Left renal cortex interstitium (tissue), 4 donors: ENCODE results near the gene HTR1E. TPM values are rescaled to one million over a fixed set of nuclear protein-coding genes. Genes with fewer than 3 reads are reported as not detected.

Experiments used
- polyA plus RNA-seq, 4 donors: library from polyadenylated mRNA; unstranded; fragments of 120-200 nt; gene quantifications; one replicate each; pipeline ENCODE4 v1.2.1, GENCODE V29; 2013; ENCODE audit not compliant: insufficient read length in 4 of 4

The HTR1E gene
- polyA plus RNA-seq, 4 donors: 0.51 to 0.96 (median 0.66) TPM

Other genes with a start within 250 kb of the HTR1E start
- gene CGA, start 157.6 kb downstream of the HTR1E start, polyA plus RNA-seq: 1 to 10 TPM in 1 of 4 donors, under 1 TPM in 2, not detected in 1; 0.35 to 2.4 (median 0.42) TPM
- gene ZNF292, start 218.0 kb downstream of the HTR1E start, polyA plus RNA-seq: 10 to 100 TPM; 31.6 to 46.1 (median 39.4) TPM